ENCODE results near the gene IL25.

- TF ChIP-seq, protein P1, sequence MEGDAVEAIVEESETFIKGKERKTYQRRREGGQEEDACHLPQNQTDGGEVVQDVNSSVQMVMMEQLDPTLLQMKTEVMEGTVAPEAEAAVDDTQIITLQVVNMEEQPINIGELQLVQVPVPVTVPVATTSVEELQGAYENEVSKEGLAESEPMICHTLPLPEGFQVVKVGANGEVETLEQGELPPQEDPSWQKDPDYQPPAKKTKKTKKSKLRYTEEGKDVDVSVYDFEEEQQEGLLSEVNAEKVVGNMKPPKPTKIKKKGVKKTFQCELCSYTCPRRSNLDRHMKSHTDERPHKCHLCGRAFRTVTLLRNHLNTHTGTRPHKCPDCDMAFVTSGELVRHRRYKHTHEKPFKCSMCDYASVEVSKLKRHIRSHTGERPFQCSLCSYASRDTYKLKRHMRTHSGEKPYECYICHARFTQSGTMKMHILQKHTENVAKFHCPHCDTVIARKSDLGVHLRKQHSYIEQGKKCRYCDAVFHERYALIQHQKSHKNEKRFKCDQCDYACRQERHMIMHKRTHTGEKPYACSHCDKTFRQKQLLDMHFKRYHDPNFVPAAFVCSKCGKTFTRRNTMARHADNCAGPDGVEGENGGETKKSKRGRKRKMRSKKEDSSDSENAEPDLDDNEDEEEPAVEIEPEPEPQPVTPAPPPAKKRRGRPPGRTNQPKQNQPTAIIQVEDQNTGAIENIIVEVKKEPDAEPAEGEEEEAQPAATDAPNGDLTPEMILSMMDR (conservative IDR thresholded peaks at IDR 0.05): no peak
- no peak for TF ChIP-seq ZFX (IDR thresholded peaks at IDR 0.05)
Measured at GRCh38 chr14:23365732-23366425, 6.7 kb upstream of the IL25 start.

Measured in C4-2B (cell line).